Omental fat pad (tissue), 4 donors: ENCODE data around the gene AXIN1. TPM values are rescaled to one million over a fixed set of nuclear protein-coding genes. Genes with fewer than 3 reads are reported as not detected.

Source experiments
- ATAC-seq: fragments of 150-250 bp; one replicate; pipeline ENCODE4 v1.9.1; 2016; ENCODE audit warnings: mild to moderate bottlenecking, moderate library complexity; ENCODE audit not compliant: low FRiP score
- DNase-seq: peaks from one replicate; pipeline ENCODE4 v3.0.0-alpha.2; 2019; ENCODE audit warnings: low spot score
- total RNA-seq, 4 donors: library from RNA; depleted of rRNA; stranded (reverse); fragments of >200 nt; gene quantifications; one replicate each; pipeline ENCODE4 v1.1.0, GENCODE V29; 2016
- TF ChIP-seq, protein P1 (sequence below), 3 donors: fragments of 450-650 bp; IDR thresholded peaks; one replicate each; pipeline ENCODE4 v1.5.1; 2016 to 2017; ENCODE audit warnings: antibody characterized with exemption in 3 of 3, mild to moderate bottlenecking in 3 of 3, moderate library complexity in 2 of 3

The AXIN1 gene
- total RNA-seq, 4 donors from 2014 or later: 17.0 to 36.6 (median 20.9) TPM

DNA sequence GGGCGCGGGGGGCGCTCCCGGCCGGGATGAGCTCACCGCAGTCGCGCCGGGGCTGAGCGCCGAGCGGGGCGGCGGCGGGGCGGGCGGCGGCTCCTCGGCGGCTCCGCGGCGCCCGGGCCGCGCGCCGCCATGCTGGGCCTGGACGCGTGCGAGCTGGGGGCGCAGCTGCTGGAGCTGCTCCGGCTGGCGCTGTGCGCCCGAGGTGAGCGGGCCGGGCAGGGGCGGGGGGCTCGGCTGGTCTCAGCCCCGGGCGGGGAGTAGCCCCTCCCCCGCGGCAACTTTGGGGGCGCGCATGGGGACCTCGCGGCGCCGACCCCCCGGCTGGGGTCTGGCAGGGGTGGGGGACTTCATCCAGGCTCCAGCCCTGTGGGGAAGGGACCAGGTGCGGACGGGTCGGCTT is 72.0 kb downstream of the AXIN1 start, which contains the start of gene ARHGDIG:
ARHGDIG (plus strand) TSS at position 40 of the 400 bp plus-strand sequence; CDS start at position 130, 90 bp downstream.
- peak; percentile 22 for ATAC-seq
- TF ChIP-seq, protein P1, sequence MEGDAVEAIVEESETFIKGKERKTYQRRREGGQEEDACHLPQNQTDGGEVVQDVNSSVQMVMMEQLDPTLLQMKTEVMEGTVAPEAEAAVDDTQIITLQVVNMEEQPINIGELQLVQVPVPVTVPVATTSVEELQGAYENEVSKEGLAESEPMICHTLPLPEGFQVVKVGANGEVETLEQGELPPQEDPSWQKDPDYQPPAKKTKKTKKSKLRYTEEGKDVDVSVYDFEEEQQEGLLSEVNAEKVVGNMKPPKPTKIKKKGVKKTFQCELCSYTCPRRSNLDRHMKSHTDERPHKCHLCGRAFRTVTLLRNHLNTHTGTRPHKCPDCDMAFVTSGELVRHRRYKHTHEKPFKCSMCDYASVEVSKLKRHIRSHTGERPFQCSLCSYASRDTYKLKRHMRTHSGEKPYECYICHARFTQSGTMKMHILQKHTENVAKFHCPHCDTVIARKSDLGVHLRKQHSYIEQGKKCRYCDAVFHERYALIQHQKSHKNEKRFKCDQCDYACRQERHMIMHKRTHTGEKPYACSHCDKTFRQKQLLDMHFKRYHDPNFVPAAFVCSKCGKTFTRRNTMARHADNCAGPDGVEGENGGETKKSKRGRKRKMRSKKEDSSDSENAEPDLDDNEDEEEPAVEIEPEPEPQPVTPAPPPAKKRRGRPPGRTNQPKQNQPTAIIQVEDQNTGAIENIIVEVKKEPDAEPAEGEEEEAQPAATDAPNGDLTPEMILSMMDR (IDR thresholded peaks at IDR 0.05): no peak
- no peak for DNase-seq

DNA sequence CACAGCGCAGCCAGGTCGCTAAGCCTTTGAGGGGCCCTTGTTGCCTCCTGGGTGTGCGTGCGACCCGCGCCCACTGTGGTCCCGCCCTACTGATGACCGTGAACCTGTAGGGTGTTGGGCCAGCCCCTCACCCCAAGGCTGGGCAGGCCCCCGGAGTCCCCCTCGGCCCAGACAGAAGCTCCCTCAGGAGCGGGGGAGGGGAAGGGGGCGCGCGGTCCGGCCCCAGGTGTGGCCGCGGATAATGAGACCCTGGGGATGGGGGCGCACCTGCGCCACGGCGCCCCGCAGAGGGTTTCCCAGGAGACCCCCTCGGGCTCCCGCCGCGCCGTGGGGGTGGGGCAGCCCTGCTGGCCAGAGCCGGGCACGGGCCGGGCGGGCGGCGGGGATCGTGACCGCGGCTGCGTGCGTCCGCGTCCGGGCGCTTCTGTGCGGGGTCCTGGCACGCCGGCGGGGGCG is 72.5 kb downstream of the AXIN1 start:
- TF ChIP-seq, protein P1 (IDR thresholded peaks at IDR 0.05): no peak
- no peak for DNase-seq
- ATAC-seq: peak; percentile 3

DNA sequence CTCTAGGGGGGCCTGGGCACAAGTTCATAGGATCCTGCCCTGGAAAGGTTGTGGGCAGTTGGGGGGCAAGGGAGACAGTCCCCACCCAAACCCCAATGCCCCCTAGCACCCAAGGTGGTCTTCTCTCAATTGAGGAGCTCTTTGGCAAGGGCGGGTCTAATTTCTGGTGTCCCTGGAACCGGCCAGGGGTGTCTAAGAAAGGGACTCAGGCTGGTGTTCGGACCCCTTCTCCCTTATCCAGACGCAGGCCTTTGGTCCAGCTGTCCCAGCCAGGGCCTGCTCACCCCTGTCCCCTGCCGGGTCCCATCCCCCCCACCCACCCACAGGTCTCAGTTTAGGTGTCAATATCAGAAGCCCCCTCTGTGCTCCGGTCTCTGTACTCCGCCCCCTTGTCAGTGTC is 73.0 kb downstream of the AXIN1 start:
- ATAC-seq (no peak), DNase-seq (no peak)
- TF ChIP-seq, protein P1 (IDR thresholded peaks at IDR 0.05): no peak

DNA sequence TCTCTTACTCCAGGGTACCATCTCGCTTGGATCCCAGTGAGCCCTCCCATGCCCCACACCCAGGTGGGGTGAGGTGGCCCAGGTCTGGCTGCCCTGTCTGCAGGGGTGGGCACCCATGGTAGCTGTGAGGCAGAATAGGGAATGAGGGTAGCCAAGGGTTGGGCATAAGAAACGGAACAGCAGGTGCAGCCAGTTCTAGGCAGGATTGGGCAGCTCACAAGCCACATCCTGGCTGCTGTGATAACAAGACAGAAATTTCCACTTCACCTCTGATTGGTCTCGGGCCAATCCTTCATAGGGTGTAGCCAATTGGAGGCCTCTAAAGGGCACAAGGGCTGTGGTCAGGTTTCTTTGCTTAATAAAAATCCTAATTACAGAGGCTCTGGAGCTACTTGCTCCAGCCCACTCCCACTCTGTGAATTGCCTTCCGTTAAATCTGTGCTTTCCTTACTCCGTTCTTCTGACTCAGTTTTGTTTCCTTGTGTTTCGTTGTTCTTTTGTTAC is 73.6 kb downstream of the AXIN1 start:
- DNase-seq: no peak
- TF ChIP-seq, protein P1 (IDR thresholded peaks at IDR 0.05): no peak
- ATAC-seq: no peak

DNA sequence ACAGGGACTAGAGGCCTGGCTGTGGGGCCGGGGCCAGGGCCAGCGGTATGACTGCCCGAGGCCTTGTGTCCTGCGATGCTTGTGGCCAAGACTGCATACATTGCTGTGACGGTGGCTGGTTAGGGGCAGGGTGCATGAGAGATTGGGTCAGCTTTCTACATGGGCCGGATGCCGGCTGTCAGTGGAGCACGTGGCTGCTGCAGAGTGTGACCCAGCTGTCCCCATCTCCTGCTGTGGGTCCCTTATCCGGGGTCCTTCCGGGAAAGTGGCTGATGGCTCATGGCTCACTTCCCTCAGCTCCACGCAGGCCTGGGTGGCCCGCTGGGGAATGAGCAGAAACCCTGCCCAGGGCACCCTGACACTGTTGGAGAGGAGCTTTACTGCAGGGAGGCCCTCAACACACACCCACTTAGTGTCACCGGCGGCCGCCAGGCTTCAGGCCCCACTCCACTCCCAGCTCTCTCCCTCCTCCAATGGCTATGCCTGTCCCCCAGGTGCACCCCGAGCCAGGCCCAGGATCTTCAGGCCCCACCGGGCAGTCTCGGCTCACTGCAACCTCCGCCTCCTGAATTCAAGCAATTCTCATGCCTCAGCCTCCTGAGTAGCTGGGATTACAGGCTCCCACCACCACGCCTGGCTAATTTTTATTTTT is 76.0 kb downstream of the AXIN1 start:
- ATAC-seq (no peak), DNase-seq (no peak)
- TF ChIP-seq, protein P1 (IDR thresholded peaks at IDR 0.05): no peak

DNA sequence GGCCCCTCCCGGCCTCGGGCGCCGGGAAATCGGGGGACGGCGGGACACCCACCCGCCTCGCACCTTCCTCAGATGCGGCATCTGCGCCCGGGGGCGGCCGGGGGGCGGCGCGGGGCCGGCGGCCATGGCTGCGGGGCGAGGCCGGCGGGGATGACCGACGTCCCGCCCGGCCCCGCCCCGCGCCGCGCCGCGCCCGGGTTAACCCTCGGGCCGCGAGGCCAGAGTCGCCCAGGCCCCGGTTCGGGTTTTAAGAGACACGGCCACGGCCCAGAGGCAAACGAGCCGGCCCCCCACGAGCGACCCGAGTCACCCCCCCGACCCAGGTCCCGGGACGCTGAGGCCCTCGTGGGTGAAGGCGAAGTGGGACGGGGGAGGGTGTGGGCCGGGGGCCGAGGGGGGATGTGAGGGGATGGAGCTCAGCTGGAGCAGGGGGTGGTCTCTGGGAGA is 76.7 kb downstream of the AXIN1 start, which contains the start of gene RGS11:
RGS11 (minus strand) TSS at position 159 of the 447 bp plus-strand sequence; CDS start at position 126, 33 bp downstream.
- DNase-seq (no peak), ATAC-seq (no peak)
- TF ChIP-seq, protein P1 (IDR thresholded peaks at IDR 0.05): no peak
